Keratinocyte (primary cell): ENCODE results near the gene SRRM5. TPM values are rescaled to one million over a fixed set of nuclear protein-coding genes. Genes with fewer than 3 reads are reported as not detected.
"Not testable (repeated sequence)": the region's sequence is repeated elsewhere in the genome, so short reads cannot be mapped to it uniquely, and the experiment has no call there.

Source experiments
- DNase-seq: peaks from one replicate; pipeline ENCODE4 v3.0.0-alpha.2; 2011; ENCODE audit warnings: low read depth, missing footprints, low spot score
- FAIRE-seq: peaks from 2 replicates; lab custom pipeline; 2011; peaks lifted over from hg19 to GRCh38; lab: Jason Lieb, UNC
- H2AFZ ChIP-seq: 2 replicates; pipeline ENCODE4 v1.6.0; 2012; ENCODE audit warnings: low read length, control low read depth, inconsistent platforms; ENCODE audit not compliant: control insufficient read depth
- H3K27ac ChIP-seq: 2 replicates; pipeline ENCODE4 v1.5.1; 2011; ENCODE audit warnings: low read length; ENCODE audit not compliant: control insufficient read depth, insufficient read depth
- H3K27me3 ChIP-seq: 3 replicates; pipeline ENCODE4 v1.6.0; 2011; ENCODE audit warnings: low read length; ENCODE audit not compliant: control insufficient read depth, insufficient read depth; ENCODE audit errors: extremely low read depth
- H3K36me3 ChIP-seq, 2 experiments: 2 replicates in 1 of 2; 3 replicates in 1 of 2; pipeline ENCODE4 v1.5.1; 2011; ENCODE audit warnings: low read length in 2 of 2, mild to moderate bottlenecking in 1 of 2; ENCODE audit not compliant: control insufficient read depth in 2 of 2, insufficient read depth in 2 of 2; ENCODE audit errors: extremely low read depth in 1 of 2
- H3K4me1 ChIP-seq: 3 replicates; pipeline ENCODE4 v1.5.1; 2011; ENCODE audit warnings: low read length; ENCODE audit not compliant: control insufficient read depth, insufficient read depth; ENCODE audit errors: extremely low read depth
- H3K4me2 ChIP-seq: 3 replicates; pipeline ENCODE4 v1.6.0; 2011; ENCODE audit warnings: low read depth, low read length; ENCODE audit not compliant: control insufficient read depth, insufficient read depth; ENCODE audit errors: extremely low read depth
- H3K4me3 ChIP-seq, 3 experiments: fragments of 200-600 bp in 1 of 3; sonication (generic) in 1 of 3; 2 replicates in 2 of 3; 3 replicates in 1 of 3; pipeline ENCODE4 v1.5.1; 2011 to 2016; ENCODE audit warnings: low read length in 3 of 3, mild to moderate bottlenecking in 3 of 3, control low read depth in 2 of 3, inconsistent platforms in 1 of 3, low read depth in 1 of 3, mixed read lengths in 1 of 3, mixed run types in 1 of 3, moderate library complexity in 1 of 3; ENCODE audit not compliant: control insufficient read depth in 2 of 3, insufficient read depth in 2 of 3; ENCODE audit errors: extremely low read depth in 1 of 3
- H3K79me2 ChIP-seq: 2 replicates; pipeline ENCODE4 v1.6.0; 2012; ENCODE audit warnings: low read length; ENCODE audit not compliant: control insufficient read depth, insufficient read depth
- H3K9ac ChIP-seq: 3 replicates; pipeline ENCODE4 v1.6.0; 2011; ENCODE audit warnings: low read length; ENCODE audit not compliant: control insufficient read depth, insufficient read depth; ENCODE audit errors: extremely low read depth
- H3K9me1 ChIP-seq: 3 replicates; pipeline ENCODE4 v1.6.0; 2011; ENCODE audit warnings: low read length; ENCODE audit not compliant: control insufficient read depth, insufficient read depth; ENCODE audit errors: extremely low read depth
- H3K9me3 ChIP-seq: 2 replicates; pipeline ENCODE4 v1.5.1; 2012; ENCODE audit warnings: low read depth, low read length; ENCODE audit not compliant: control insufficient read depth
- H4K20me1 ChIP-seq: 3 replicates; pipeline ENCODE4 v1.6.0; 2011; ENCODE audit warnings: low read length; ENCODE audit not compliant: control insufficient read depth, insufficient read depth; ENCODE audit errors: extremely low read depth
- CTCF ChIP-seq, 3 experiments: IDR thresholded peaks in 1 of 3; conservative IDR thresholded peaks in 1 of 3; optimal IDR thresholded peaks in 1 of 3; 2 replicates in 2 of 3; 3 replicates in 1 of 3; pipeline versions ENCODE3 to v1.5.1; 2011; ENCODE audit warnings: low read length in 3 of 3, mild to moderate bottlenecking in 3 of 3, moderate library complexity in 2 of 3, control low read depth in 1 of 3, inconsistent platforms in 1 of 3; ENCODE audit not compliant: insufficient read depth in 2 of 3; ENCODE audit errors: extremely low read depth in 1 of 3
- EZH2 ChIP-seq: IDR thresholded peaks from one replicate; pipeline ENCODE4 v1.6.1; 2012; ENCODE audit warnings: inconsistent platforms, mild to moderate bottlenecking, low read length, moderate library complexity
- dilution Hi-C: fragments of 300-500 bp; cut with MboI; formaldehyde crosslinking; loops from one replicate; pipeline ENCODE4 v1.7.0; 2020; ENCODE audit warnings: low sequenced_read_pairs; ENCODE audit not compliant: extremely low pct_ligation_motif_present
- polyA plus RNA-seq, 5 experiments: library from polyadenylated mRNA; depleted of rRNA in 3 of 5; stranded (reverse) in 3 of 5; stranded (forward) in 1 of 5; unstranded in 1 of 5; fragments of >200 nt; gene quantifications; 1 replicate in 1 of 5; 2 replicates in 3 of 5; 3 replicates in 1 of 5; pipeline versions ENCODE4 v1.2.1 to v1.2.3, GENCODE V29; 2011 to 2012; ENCODE audit warnings: missing spikeins in 2 of 5, low read depth in 1 of 5, low replicate concordance in 1 of 5

SRRM5 gene
- polyA plus RNA-seq, 1 donor (not counting 4 experiments of a cell fraction or from before 2014, with no cell fraction given), result 0.03 TPM

- Histone ChIP-seq H2AFZ (no peak overlapping the region), H3K4me3 (no peak overlapping the region), H4K20me1 (no peaks in the 10 kb centered on the region), H3K27ac (no peak overlapping the region), H3K4me2 (no peak overlapping the region), H3K79me2 (no peaks in the 10 kb centered on the region), H3K9me1 (no peaks in the 10 kb centered on the region), H3K9ac (no peak overlapping the region), H3K9me3 (no peaks in the 10 kb centered on the region), H3K27me3 (no peaks in the 10 kb centered on the region), H3K4me1 (no peaks in the 10 kb centered on the region), H3K36me3 (peaks cover 20 to 23% of the 10 kb centered on the region in 2 experiments)
- FAIRE-seq (no peak), DNase-seq (no peak)
- dilution Hi-C loops, result no loop called here
- TF ChIP-seq EZH2 (no peak), CTCF (optimal IDR thresholded peaks at IDR 0.05 in 1 of 3, IDR thresholded peaks at IDR 0.05 in 1 of 3, conservative IDR thresholded peaks at IDR 0.05 in 1 of 3; ENCODE audit: extremely low read depth in 1 of 3, insufficient read depth in 2 of 3, low read length in 3 of 3) (no peak)
These were observed 37.6 kb downstream of the SRRM5 start for GRCh38 chr19:43649514-43649913.

GRCh38 chr19:43650276-43650675 lies 38.4 kb downstream of the SRRM5 start:
- H3K36me3 ChIP-seq, result peaks cover 24 to 28% of the 10 kb centered on the region in 2 experiments

More at GRCh38 chr19:43650276-43650675, 38.4 kb downstream of the SRRM5 start:
- H3K9ac ChIP-seq, H3K79me2 ChIP-seq, dilution Hi-C loops, H3K27ac ChIP-seq, H3K9me3 ChIP-seq, H4K20me1 ChIP-seq, H3K9me1 ChIP-seq, H3K27me3 ChIP-seq, H3K4me3 ChIP-seq, H3K4me2 ChIP-seq, H3K4me1 ChIP-seq, H2AFZ ChIP-seq, FAIRE-seq, DNase-seq: not testable (repeated sequence)
